ENCODE measurements around the gene C12orf76.

Gene C12orf76

GRCh38 chr12:110047297-110047940, 903 bp downstream of the C12orf76 start:
- no peak for DNase-seq (ENCODE audit: low read depth)
- TF ChIP-seq CTCF (IDR thresholded peaks at IDR 0.05; ENCODE audit: control insufficient read depth, insufficient read depth, low read depth, low read length, missing control alignments): no peak

DNA sequence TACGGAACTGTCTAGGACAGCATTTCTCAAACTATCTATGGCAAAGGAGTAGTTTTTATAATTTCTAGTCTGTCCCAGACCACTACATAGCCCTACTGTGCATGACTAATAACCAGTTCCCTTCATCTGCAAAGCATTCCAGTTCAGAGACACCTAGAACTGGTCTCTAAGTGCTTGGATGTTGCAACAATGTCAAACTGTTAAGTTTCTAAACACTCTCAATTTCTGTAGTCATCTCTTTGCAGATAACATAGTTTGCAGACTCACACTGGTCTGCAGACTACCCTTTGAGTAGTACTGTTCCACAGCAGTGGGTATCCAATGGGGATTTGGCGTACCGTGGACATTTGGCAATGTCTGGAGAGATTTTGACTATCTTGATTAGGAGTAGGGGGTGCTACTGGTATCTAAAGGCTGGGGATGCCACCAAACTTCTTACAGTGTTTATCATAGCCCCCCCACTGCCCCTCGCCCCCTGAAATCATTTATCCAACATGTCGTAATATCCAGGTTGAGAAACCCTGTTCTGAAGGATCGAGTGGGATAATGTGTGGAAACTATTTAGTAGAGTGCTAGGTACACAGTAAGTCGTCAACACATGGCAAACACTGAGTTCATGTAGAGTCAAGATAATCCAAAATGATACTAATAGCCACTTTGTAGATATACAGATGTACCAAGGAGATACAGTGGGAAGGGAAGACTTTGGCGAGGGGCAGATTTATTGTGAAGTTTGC, 1.7 kb downstream of the C12orf76 start:
- no peak overlapping the region for H3K4me3 ChIP-seq (ENCODE audit: control insufficient read depth, low read depth, low read length)
- no peak for DNase-seq (ENCODE audit: low read depth)
- no peak for TF ChIP-seq CTCF (IDR thresholded peaks at IDR 0.05; ENCODE audit: control insufficient read depth, insufficient read depth, low read depth, low read length, missing control alignments)

More at GRCh38 chr12:110047297-110047940, 903 bp downstream of the C12orf76 start:
- H3K4me3 ChIP-seq (ENCODE audit: control insufficient read depth, low read depth, low read length): peak overlapping the region; percentile 73

DNA sequence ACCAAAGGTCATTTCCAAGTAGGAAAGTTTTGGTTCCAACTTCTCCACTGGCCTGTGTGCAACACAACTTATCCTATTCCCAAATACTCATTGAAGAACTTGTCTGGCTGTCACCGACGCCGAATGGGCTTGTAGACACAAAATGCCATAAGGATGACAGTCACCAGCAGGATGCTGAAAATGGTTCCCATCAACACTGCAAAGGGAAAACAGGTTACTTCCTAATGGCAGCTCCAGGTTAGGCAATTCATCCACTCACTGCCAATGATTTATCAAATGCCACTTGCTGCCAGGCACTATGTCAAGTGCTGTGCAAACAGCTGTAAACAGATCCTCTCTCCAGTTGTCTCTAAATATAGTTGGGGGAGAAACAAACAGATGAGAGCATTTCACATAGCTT, 6.1 kb downstream of the C12orf76 start:
- H3K4me3 ChIP-seq (ENCODE audit: control insufficient read depth, low read depth, low read length): no peak overlapping the region
- DNase-seq (ENCODE audit: low read depth): no peak
- no peak for TF ChIP-seq CTCF (IDR thresholded peaks at IDR 0.05; ENCODE audit: control insufficient read depth, insufficient read depth, low read depth, low read length, missing control alignments)

DNA sequence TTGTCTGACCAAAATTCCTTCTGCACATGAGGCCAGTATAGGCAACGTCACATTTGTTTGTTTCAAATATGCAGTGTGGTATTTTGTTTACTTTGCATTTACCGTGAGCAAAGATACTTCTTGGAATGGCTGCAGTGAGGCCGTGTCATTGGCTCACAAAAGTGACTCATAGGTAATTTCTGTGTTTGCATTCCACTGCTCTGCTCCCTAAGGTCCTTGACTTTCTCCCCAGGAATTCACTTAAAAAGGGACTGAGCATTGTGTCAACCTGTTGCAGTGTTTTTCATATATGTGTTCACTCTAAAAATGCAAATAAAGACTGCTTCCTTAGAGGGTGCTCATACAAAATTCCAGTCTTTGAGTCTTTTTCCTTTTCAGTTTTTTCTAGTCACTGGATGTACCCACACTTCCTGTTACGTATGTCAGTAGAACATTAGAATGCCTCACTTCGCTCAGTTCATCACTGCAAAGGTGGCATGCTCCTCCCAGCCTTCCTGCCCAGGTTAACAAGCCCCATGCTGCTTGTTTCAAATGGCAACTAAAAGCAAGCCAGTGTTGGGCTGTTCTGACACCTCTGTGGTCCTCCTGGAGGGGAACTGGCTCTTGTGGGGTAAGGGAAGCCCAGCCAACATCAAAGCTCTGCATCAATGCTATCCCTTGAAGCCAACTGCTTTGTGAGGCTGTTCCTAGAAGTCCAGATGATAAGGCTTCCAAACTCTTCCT, 9.1 kb downstream of the C12orf76 start:
- DNase-seq (ENCODE audit: low read depth): peak; percentile 81
- no peak for TF ChIP-seq CTCF (IDR thresholded peaks at IDR 0.05; ENCODE audit: control insufficient read depth, insufficient read depth, low read depth, low read length, missing control alignments)
- H3K4me3 ChIP-seq (ENCODE audit: control insufficient read depth, low read depth, low read length): no peak overlapping the region

- no peak overlapping the region for H3K4me3 ChIP-seq (ENCODE audit: control insufficient read depth, low read depth, low read length)
- no peak for DNase-seq (ENCODE audit: low read depth)
- no peak for TF ChIP-seq CTCF (IDR thresholded peaks at IDR 0.05; ENCODE audit: control insufficient read depth, insufficient read depth, low read depth, low read length, missing control alignments)
These were observed 9.6 kb downstream of the C12orf76 start for GRCh38 chr12:110038741-110039084.

DNA sequence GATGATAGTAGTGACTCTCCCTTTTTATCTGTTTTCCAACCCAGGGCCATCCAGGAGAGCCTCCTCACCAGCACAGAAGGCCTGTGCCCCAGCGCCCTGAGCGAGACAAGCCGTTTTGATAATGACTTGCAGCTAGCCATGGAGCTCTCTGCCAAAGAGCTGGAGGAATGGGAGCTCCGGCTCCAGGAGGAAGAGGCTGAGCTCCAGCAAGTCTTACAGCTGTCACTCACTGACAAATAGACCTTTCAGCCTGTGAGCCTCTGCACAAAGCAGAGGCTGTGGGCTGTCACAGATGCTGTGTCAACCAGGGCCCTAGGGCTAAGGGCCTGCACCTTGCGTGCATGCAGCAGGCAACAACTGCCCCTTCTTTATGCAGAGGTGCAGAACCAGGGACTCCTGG, 11.0 kb downstream of the C12orf76 start:
- no peak for TF ChIP-seq CTCF (IDR thresholded peaks at IDR 0.05; ENCODE audit: control insufficient read depth, insufficient read depth, low read depth, low read length, missing control alignments)
- no peak for DNase-seq (ENCODE audit: low read depth)
- H3K4me3 ChIP-seq (ENCODE audit: control insufficient read depth, low read depth, low read length): no peak overlapping the region
